C4-2B (cell line): ENCODE data around the gene IQCK.

Source experiments
- H3K27ac ChIP-seq: fragments of 450-650 bp; 2 replicates; pipeline ENCODE4 v1.5.1; 2017
- CTCF ChIP-seq: fragments of 450-650 bp; conservative IDR thresholded peaks from 2 replicates; pipeline ENCODE4 v1.5.1; 2017; ENCODE audit warnings: mild to moderate bottlenecking
- ZFX ChIP-seq: fragments of 450-650 bp; IDR thresholded peaks from 2 replicates; pipeline ENCODE4 v1.6.1; 2017

Gene IQCK

DNA sequence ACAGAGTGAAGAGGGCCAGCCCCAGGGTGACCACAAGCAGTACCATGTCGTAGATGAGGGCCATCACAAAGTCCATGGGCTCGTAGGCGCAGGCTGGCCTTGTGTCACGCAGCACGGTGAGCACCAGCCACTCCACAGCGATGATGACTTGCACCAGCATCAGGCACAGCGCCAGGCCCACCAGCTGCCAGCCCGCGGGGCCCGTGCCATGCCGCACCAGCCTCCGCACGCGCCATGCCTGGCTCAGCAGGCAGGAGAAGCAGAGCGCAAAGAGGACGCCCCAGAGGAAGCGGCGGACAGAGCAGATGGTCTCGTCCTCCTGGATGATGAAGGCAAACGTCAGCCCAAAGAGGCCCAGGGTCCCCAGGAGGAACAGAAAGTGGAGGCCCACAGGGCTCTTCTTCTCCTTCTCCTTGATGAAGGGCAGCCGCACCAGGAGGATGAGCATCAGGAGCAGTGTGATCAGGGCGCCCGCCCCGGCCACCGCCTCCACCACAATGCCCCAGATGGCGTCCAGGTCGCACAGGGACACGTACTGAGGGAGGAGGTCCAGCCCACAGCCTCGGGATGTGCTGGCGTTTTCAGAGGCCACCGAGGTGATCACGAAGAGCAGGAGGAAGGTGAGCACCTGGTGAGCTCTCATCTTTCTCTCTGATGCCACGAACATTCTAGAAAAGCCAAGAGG lies 154.2 kb downstream of the IQCK start:
- no peak overlapping the region for H3K27ac ChIP-seq
- TF ChIP-seq CTCF (no peak), ZFX (no peak)

DNA sequence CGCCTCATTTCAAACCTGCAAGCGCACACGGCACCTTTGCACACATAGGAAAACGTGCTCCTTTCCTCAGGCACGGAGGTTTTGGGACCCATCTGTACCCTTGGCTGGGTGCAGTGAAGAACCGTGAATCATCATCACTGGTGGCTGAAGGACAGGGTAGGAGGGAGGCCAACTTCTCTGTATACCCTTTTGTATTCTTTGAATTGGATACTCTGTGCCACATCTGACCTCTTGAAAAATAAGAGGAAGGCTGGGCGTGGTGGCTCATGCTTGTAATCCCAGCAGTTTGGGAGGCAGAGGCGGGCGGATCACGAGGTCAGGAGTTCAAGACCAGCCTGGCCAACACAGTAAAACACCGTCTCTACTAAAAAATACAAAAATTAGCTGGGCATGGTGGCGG lies 154.9 kb downstream of the IQCK start:
- no peak for TF ChIP-seq CTCF
- TF ChIP-seq ZFX, result no peak
- no peak overlapping the region for H3K27ac ChIP-seq

DNA sequence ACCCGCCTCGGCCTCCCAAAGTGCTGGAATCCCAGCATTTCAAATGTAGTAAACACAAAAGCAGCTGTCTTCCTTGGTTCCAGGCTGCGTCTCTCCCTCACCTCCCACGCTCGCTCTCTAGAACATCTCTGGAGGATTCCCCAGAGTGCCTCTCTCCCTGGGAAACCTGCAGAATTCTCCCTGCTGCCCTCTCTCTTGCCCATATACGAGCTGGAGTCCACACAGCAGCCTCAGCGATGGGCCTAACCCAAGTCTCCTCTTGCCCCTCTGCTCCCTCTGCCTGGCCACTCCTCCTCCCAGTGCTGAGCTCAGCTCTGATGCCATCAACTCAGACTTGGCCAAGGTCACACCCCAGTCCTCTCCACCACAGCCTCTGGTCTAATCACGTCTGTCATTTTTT lies 156.0 kb downstream of the IQCK start:
- H3K27ac ChIP-seq, result no peak overlapping the region
- TF ChIP-seq ZFX, result no peak
- no peak for TF ChIP-seq CTCF

DNA sequence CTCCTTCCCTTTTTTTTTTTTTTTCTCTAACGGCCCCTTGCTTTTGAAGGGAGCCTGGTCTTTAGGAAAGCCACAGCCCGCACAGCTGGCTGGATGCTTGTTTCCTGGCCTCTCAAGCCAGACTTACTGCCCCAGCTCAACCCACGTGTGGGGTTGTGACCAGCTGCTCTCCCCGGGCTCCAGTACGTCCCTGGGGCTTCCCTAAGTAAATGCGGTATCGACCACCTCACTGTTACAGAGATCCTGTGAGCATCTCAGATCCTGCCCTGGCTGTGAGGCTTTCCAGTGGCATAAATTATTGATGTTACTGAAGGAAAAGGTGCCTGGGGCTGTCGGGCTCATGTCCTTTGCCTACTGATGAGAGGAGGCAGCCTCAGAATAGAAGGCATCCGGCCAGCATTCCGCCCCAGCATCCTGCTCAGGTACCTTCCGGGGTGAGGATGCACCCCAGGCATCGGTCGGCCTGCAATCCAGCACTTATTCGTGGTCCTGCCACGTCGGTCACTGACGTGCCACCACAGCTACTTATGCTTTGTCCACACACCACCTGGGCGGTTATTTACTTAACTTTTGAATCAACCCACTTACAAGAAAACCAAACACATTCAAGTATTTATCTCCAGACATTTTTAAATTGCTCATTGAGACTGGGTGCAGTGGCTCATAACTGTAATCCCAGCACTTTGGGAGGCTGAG lies 156.9 kb downstream of the IQCK start:
- TF ChIP-seq ZFX (no peak), CTCF (no peak)
- no peak overlapping the region for H3K27ac ChIP-seq

GRCh38 chr16:19875900-19876299 lies 157.8 kb downstream of the IQCK start:
- H3K27ac ChIP-seq, result no peak overlapping the region
- TF ChIP-seq CTCF, result no peak
- TF ChIP-seq ZFX, result no peak

DNA sequence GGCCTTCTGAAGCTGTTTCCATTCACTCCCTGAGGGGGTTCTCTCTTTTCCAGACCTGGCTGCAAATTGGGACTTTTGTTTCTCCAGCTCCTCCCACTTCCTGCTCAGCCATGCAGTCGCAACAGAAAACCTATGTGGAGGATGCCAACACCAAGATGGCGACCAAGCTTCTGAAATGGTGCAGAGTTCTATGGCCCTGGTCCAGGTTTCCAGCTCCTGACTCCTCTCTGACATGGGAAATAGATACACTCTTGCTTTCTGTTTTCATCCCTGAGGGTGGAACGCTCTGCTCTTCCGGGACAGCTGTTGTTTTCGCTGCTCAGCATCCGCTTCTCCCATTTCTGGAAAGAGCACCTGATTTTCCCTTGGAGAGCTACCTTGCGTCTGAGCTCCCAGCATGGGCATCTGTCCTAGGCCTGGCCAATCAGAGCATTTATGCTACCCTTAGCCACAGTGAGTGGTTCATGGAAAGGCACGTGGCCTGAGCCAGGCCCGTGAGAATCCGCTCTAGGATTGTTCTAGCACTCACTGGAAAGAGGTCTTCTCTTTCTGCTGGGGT lies 158.5 kb downstream of the IQCK start:
- H3K27ac ChIP-seq, result no peak overlapping the region
- TF ChIP-seq CTCF (no peak), ZFX (no peak)

DNA sequence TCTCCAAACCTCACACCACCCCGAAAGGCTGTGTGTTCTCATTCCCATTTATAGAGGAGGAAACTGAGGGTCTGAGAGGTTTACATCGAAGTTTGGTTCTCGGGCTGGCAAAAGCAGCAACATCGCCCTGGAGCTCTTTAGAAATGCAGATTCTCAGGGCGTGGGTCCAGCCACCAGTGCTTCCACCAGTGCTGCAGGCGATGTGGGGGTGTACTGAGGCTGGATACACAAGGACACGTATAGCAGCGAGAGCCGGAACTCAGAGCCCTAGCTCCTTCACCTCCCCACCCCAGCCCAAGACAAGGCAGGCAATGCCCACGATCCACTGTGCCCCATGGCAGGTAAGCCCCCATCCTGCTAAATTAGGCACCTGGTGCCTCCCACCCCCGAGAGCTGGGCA lies 160.7 kb downstream of the IQCK start:
- TF ChIP-seq CTCF (no peak), ZFX (no peak)
- H3K27ac ChIP-seq, result no peak overlapping the region
